GM20000 (cell line): ENCODE measurements around the gene PPP2R5E.
A peak's percentile ranks its signal among the peaks of the same experiment; 100 is the strongest.

ENCODE experiments used
- DNase-seq: peaks from one replicate; pipeline ENCODE4 v3.0.0; 2012; ENCODE audit warnings: low spot score
- TF ChIP-seq, protein P1 (sequence below): IDR thresholded peaks from 2 replicates; pipeline ENCODE4 v1.5.1; 2012; ENCODE audit warnings: mild to moderate bottlenecking, control low read depth; ENCODE audit errors: extremely low read depth, missing control alignments

The PPP2R5E gene

DNA sequence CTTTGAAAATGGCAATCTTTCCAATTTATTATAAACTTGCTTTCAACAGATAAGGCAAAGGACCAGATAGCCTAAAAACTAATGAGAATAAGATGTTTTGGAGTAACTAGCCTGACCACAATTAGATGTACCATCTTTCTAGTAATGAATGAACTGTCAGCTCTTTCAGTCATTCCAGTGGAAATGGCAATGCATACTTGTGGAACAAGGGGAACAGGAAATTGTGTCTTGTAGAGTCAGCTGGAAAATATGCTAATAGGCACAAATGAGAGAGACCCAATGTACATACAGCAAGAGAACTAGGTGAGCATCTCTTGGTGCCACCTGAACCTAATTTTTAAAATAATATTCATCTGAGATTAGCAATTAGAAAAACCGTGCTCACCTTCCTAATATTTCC is 148.3 kb downstream of the PPP2R5E start:
- DNase-seq: no peak
- TF ChIP-seq, protein P1, sequence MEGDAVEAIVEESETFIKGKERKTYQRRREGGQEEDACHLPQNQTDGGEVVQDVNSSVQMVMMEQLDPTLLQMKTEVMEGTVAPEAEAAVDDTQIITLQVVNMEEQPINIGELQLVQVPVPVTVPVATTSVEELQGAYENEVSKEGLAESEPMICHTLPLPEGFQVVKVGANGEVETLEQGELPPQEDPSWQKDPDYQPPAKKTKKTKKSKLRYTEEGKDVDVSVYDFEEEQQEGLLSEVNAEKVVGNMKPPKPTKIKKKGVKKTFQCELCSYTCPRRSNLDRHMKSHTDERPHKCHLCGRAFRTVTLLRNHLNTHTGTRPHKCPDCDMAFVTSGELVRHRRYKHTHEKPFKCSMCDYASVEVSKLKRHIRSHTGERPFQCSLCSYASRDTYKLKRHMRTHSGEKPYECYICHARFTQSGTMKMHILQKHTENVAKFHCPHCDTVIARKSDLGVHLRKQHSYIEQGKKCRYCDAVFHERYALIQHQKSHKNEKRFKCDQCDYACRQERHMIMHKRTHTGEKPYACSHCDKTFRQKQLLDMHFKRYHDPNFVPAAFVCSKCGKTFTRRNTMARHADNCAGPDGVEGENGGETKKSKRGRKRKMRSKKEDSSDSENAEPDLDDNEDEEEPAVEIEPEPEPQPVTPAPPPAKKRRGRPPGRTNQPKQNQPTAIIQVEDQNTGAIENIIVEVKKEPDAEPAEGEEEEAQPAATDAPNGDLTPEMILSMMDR: no peak

- no peak for DNase-seq
- TF ChIP-seq, protein P1: no peak
Observed at GRCh38 chr14:63394432-63394831, 148.7 kb downstream of the PPP2R5E start.

DNA sequence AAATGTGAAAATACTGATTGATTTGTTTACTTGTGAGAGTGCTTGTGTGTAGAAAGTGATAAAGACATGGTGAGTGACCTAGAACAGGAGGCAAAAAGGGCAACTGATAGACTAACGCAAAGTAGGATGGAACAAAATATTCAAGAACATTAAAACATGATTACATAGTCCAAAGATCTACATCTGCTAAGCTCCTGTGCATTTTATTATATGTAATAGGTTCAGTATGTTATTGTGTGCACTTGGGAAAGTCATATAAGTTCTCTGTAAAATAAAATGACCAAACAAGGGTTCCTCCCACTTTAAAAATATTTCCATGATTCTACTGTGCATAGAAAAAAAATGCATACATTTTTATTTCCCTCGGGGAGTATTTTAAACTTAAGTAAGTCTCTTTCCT is 150.2 kb downstream of the PPP2R5E start:
- TF ChIP-seq, protein P1: no peak
- no peak for DNase-seq

- TF ChIP-seq, protein P1: no peak
- DNase-seq: no peak
Observed at GRCh38 chr14:63392236-63392635, 150.9 kb downstream of the PPP2R5E start.

- peak; percentile 43 for DNase-seq
Observed at GRCh38 chr14:63388766-63389431, 154.3 kb downstream of the PPP2R5E start.

GRCh38 chr14:63387711-63388110 is 155.5 kb downstream of the PPP2R5E start:
- DNase-seq: no peak
- TF ChIP-seq, protein P1: no peak

More at GRCh38 chr14:63388766-63389431, 154.3 kb downstream of the PPP2R5E start:
- TF ChIP-seq, protein P1: peak; percentile 60

DNA sequence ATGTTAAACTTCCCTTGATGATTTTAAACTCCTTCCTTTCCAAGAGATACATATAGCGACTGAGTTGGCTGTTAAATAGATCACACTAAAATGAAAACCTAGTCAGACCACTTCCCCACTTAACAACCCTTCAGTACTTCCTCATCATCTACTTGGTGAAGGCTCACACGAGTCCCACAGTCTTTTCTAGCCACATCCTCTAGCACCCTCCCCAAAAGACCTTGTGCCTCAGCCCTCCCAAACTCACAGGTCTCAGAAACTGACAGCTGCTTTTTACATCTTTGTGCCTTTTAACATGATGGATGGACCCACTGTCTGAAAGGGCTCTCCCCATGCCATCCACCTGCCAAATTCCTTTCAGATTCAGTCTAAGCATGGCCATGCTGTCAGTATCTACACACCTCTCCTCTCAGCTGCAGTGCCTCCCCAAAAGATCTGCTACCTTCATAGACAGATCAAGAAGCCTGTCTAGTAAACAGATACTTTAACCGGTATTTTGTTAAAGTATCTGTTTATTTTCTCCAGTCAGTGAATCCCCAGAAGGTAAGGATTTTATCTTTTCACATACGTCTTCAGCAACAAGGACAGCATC is 159.3 kb downstream of the PPP2R5E start:
- DNase-seq: peak; percentile 33
- TF ChIP-seq, protein P1: no peak
